ENCODE measurements around the gene COLEC11.
"Not testable (repeated sequence)": the region's sequence is repeated elsewhere in the genome, so short reads cannot be mapped to it uniquely, and the experiment has no call there.

The COLEC11 gene

GRCh38 chr2:3610415-3610814, 15.5 kb downstream of the COLEC11 start:
- DNase-seq (ENCODE audit: low spot score), result no peak
- in situ Hi-C loops (cut with MboI; ENCODE audit: low pct_unique_long_range_greater_than_20kb, low sequenced_read_pairs, unreplicated experiment), result no loop called here

GRCh38 chr2:3610881-3611505, 16.1 kb downstream of the COLEC11 start:
- in situ Hi-C loops (cut with MboI; ENCODE audit: low pct_unique_long_range_greater_than_20kb, low sequenced_read_pairs, unreplicated experiment), result no loop called here
- TF ChIP-seq CTCF (IDR thresholded peaks at IDR 0.05; ENCODE audit: extremely low read depth, insufficient read depth, missing control alignments), result no peak
- DNase-seq (ENCODE audit: low spot score), result no peak

More at GRCh38 chr2:3610415-3610814, 15.5 kb downstream of the COLEC11 start:
- TF ChIP-seq CTCF (IDR thresholded peaks at IDR 0.05; ENCODE audit: extremely low read depth, insufficient read depth, missing control alignments), result no peak

- no peak for DNase-seq (ENCODE audit: low spot score)
- in situ Hi-C loops (cut with MboI; ENCODE audit: low pct_unique_long_range_greater_than_20kb, low sequenced_read_pairs, unreplicated experiment), result no loop called here
- no peak for TF ChIP-seq CTCF (IDR thresholded peaks at IDR 0.05; ENCODE audit: extremely low read depth, insufficient read depth, missing control alignments)
These were observed 16.7 kb downstream of the COLEC11 start for GRCh38 chr2:3611589-3611988.

- in situ Hi-C loops (cut with MboI; ENCODE audit: low pct_unique_long_range_greater_than_20kb, low sequenced_read_pairs, unreplicated experiment), result no loop called here
- no peak for DNase-seq (ENCODE audit: low spot score)
- no peak for TF ChIP-seq CTCF (IDR thresholded peaks at IDR 0.05; ENCODE audit: extremely low read depth, insufficient read depth, missing control alignments)
These were observed 18.0 kb downstream of the COLEC11 start for GRCh38 chr2:3612639-3613523.

GRCh38 chr2:3613524-3613905, 18.6 kb downstream of the COLEC11 start:
- in situ Hi-C loops (cut with MboI; ENCODE audit: low pct_unique_long_range_greater_than_20kb, low sequenced_read_pairs, unreplicated experiment), result no loop called here
- TF ChIP-seq CTCF (IDR thresholded peaks at IDR 0.05; ENCODE audit: extremely low read depth, insufficient read depth, missing control alignments), result no peak
- no peak for DNase-seq (ENCODE audit: low spot score)

GRCh38 chr2:3614743-3615142, 19.8 kb downstream of the COLEC11 start:
- DNase-seq (ENCODE audit: low spot score); in situ Hi-C loops (cut with MboI; ENCODE audit: low pct_unique_long_range_greater_than_20kb, low sequenced_read_pairs, unreplicated experiment): not testable (repeated sequence)

GRCh38 chr2:3615541-3616200, 20.8 kb downstream of the COLEC11 start:
- DNase-seq (ENCODE audit: low spot score); in situ Hi-C loops (cut with MboI; ENCODE audit: low pct_unique_long_range_greater_than_20kb, low sequenced_read_pairs, unreplicated experiment): not testable (repeated sequence)

- in situ Hi-C loops (cut with MboI; ENCODE audit: low pct_unique_long_range_greater_than_20kb, low sequenced_read_pairs, unreplicated experiment), result not testable (repeated sequence)
These were observed 21.7 kb downstream of the COLEC11 start for GRCh38 chr2:3616435-3617197.

More at GRCh38 chr2:3616435-3617197, 21.7 kb downstream of the COLEC11 start:
- not testable (repeated sequence) for DNase-seq (ENCODE audit: low spot score)

All from GM13977 (cell line).